IPS DF 4.7 (cell line): ENCODE data around the gene ZIC4.

Source experiments
- DNase-seq: peaks from one replicate; pipeline ENCODE4 v3.0.0-alpha.2; 2013; ENCODE audit warnings: low spot score; ENCODE audit errors: extremely low read depth

Gene ZIC4

GRCh38 chr3:147391781-147392624 lies 14.3 kb downstream of the ZIC4 start:
- DNase-seq = no peak

GRCh38 chr3:147390589-147391569 lies 15.5 kb downstream of the ZIC4 start:
- no peak for DNase-seq

- DNase-seq = no peak
Measured at GRCh38 chr3:147389717-147390116, 16.6 kb downstream of the ZIC4 start.

- DNase-seq = no peak
Measured at GRCh38 chr3:147388700-147389580, 17.4 kb downstream of the ZIC4 start.

GRCh38 chr3:147387885-147388699 lies 18.3 kb downstream of the ZIC4 start:
- no peak for DNase-seq

- DNase-seq = no peak
Measured at GRCh38 chr3:147387291-147387884, 19.0 kb downstream of the ZIC4 start.

GRCh38 chr3:147385059-147386012 lies 21.0 kb downstream of the ZIC4 start:
- no peak for DNase-seq

GRCh38 chr3:147384210-147385058 lies 21.9 kb downstream of the ZIC4 start:
- no peak for DNase-seq

- DNase-seq = no peak
Measured at GRCh38 chr3:147383617-147384016, 22.7 kb downstream of the ZIC4 start.

GRCh38 chr3:147381596-147381995 lies 24.7 kb downstream of the ZIC4 start:
- DNase-seq = no peak

- no peak for DNase-seq
Measured at GRCh38 chr3:147380977-147381376, 25.4 kb downstream of the ZIC4 start.

- no peak for DNase-seq
Measured at GRCh38 chr3:147380387-147380951, 25.9 kb downstream of the ZIC4 start.

- DNase-seq = no peak
Measured at GRCh38 chr3:147379651-147380050, 26.7 kb downstream of the ZIC4 start.

GRCh38 chr3:147377412-147378367 lies 28.7 kb downstream of the ZIC4 start:
- DNase-seq = no peak

- DNase-seq = no peak
Measured at GRCh38 chr3:147373301-147373700, 33.0 kb downstream of the ZIC4 start.

- DNase-seq = no peak
Measured at GRCh38 chr3:147372525-147373027, 33.8 kb downstream of the ZIC4 start.
